ENCODE measurements around the gene PI4KB.

DNA sequence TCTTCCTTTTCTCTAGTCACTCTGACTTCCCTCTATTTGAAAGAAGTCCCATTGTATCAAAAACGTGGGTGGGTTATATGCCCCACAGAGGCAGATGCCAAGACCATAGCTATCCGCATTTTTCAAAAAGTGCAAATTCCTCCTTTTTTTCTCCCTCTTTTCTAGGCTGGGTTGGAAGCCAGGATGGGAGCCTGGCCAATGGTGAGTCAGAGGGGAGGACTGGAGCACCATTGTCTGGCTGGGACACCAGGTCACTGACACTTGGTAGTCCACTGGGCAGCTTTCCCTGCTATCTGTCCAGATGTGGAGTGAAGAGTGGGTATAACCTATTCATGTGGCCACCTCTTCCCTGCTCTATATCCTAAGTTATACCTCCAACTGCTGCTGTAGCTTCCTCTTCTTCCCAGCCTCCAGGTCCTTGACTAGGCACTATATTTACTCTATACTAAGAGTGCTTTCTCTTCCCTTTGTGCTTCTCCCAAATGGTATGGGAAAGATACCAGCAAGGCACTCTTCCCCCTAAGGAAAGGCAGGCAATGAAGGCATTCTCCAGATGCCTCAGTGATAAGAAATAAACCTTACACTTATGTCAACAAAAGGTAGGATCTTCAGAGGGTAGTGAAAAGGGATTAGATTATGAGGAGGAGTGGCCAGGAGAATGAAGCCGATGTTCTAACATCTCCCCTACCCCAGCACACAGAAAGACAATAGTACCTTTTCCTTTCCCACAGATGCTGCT, 12.9 kb downstream of the PI4KB start:
- TF ChIP-seq, protein P1, sequence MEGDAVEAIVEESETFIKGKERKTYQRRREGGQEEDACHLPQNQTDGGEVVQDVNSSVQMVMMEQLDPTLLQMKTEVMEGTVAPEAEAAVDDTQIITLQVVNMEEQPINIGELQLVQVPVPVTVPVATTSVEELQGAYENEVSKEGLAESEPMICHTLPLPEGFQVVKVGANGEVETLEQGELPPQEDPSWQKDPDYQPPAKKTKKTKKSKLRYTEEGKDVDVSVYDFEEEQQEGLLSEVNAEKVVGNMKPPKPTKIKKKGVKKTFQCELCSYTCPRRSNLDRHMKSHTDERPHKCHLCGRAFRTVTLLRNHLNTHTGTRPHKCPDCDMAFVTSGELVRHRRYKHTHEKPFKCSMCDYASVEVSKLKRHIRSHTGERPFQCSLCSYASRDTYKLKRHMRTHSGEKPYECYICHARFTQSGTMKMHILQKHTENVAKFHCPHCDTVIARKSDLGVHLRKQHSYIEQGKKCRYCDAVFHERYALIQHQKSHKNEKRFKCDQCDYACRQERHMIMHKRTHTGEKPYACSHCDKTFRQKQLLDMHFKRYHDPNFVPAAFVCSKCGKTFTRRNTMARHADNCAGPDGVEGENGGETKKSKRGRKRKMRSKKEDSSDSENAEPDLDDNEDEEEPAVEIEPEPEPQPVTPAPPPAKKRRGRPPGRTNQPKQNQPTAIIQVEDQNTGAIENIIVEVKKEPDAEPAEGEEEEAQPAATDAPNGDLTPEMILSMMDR (IDR thresholded peaks at IDR 0.05), result no peak
- no peak for TF ChIP-seq POLR2AphosphoS5 (IDR thresholded peaks at IDR 0.05; ENCODE audit: low read depth, low read length)
